Measurements from ENCODE around the gene STX12.
"Not testable (repeated sequence)": the region's sequence is repeated elsewhere in the genome, so short reads cannot be mapped to it uniquely, and the experiment has no call there.

STX12 gene

DNA sequence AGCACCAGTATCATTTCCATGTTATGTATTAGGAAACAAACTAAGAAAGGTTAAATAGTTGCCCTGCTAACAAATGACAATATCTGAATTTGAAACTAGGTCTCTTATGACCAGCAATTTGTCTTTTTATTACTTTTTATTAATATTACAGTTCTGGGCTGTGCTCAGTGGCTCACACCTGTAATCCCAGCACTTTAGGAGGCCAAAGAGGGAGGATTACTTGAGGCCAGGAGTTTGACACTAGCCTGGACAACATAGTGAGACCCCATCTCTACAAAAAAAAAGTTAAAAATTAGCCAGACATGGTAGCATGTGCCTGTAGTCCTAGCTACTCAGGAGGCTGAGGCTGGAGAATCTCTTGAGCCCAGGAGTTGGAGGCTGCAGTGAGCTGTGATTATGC lies 3.3 kb downstream of the STX12 start:
- not testable (repeated sequence) for DNase-seq

DNA sequence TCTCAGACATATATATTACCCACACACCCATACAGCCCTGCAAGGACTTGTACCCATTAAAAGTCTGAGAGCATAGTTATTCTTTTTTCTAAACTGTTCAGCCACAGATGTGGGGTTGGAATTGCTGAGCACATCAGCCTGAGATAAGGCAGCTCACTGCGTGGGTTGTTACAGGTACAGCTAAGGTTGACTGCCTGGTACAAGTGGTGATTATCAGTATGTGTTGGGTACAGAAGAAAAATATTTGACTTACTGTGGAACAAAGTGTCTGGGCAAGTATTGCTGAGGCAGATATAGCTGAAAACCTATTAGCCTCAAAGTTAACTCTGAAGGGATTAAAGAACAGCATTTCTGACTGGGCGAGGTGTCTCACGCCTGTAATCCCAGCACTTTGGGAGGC lies 5.0 kb downstream of the STX12 start:
- DNase-seq, result no peak

DNA sequence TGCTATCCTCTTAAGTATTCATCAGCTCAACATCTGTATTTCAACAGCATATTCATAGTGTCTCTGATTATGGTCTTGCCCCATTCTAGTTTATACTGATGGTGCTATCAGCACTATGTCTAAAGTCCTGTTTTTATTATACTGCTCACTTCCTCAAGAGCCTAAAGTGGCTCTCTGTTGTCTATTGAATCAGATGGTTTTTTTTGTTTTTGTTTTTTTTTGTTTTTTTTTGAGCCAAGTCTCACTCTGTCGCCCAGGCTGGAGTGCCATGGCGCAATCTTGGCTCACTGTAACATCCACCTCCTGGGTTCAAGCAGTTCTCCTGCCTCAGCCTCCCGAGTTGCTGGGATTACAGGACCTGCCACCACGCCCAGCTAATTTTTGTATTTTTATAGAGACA lies 6.1 kb downstream of the STX12 start:
- no peak for DNase-seq

DNA sequence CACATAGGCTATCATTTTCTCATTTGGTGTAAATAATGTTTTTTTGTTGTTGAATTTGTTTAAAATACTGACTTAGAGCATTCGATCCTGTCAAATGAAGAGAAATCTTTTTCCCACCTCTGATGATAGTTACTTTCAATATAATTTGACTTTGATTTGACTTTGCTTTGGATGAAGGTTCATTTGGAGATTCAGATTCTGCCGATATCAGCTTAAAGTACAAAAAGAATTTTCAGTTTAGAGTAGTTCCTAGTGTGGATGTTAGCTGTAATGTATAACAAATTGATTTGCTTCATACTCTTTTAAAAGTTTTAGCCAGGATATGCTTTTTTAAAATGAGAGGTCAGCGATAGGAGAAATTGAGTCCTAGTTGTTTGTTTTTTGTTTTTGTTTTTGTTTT lies 9.9 kb downstream of the STX12 start:
- DNase-seq, result no peak

DNA sequence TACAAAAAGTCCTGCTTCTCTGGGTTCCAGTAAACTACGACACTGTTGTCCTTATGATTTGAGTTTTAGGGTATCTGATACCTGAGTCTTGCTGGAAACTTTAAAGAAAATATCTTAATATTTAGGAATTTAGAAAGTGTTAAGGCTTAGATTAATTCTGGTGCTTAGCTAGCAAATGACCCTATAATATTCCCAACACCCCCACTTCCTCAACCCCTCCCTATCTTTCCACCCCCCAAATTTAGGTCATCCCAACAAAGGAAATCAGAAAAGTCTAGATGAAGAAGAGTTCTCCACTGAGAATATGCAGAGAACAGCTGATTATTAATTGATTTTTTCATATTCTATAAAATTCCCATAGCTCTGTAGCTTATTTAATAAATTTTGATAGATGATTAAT lies 11.7 kb downstream of the STX12 start:
- no peak for DNase-seq

DNA sequence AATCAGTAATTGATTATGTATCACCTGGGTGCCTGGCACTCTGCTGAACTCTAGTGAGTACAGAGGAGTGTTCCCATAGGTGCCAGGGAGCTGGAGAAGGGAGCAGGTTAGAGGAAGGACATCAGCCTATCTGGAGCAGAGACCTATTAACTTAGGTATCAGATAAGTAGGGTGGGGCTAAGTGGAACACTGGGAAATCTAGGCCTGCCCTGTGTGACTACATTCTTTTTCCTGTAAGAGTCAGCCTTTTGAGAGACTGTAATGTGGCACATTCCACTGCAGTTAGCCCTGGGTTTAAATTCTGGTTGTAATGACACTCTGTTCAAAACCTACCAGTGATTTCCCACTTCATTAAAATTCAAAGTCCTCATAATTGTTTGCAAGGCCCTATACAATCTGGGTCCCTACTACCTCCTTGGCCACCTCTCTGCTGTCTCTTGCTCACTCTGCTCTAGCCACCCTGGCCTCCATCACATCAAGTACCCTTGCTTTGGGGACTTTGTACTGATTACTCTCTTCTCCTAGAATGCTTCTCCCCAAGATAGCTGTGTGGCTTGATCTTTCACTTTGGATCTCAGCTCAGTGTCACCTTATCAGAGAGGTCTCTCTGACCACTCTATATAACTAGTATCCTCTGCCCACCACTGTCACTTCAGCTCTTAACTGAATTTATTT lies 12.9 kb downstream of the STX12 start:
- DNase-seq, result no peak

DNA sequence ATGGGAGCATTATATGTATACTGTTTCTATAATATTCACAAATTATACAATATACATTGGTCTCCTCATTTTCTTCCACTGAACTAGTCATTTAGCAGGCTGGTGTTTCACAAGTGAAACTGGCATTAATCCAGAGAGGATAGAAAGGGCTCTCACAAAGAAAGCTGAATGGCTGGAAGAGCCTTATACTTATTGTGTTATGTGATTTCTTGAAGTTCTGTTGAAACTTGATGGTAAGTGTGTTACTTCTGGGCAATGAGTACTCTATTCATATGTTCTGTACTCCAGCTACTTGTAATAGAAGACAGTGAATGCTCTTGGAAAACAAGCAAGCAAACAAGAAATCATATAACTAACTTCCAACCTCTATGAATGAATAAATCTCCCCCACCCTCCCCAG lies 14.9 kb downstream of the STX12 start:
- DNase-seq, result no peak

DNA sequence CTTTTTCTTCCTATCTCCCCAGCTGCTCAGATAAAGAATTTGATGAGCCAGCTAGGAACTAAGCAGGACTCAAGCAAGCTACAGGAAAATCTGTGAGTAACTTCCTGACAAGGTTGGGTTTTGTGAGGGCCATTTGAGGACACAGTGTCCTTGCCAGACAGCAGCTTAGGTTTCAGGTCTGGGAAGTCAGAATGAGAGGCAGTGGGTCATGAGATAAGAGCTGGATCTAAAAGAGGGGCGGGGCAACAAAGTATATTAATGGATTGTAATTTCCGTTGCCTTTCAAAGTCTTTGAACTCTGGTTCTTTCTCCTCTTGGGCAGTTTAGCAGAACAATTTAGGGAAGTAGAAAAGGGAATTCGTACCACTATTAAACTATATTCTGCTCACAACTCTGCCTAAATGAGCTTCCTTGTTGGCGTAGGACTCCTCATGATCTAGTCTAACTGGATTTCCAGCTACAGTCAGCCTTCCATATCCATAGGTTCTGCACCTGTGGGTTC lies 16.6 kb downstream of the STX12 start:
- no peak for DNase-seq

DNA sequence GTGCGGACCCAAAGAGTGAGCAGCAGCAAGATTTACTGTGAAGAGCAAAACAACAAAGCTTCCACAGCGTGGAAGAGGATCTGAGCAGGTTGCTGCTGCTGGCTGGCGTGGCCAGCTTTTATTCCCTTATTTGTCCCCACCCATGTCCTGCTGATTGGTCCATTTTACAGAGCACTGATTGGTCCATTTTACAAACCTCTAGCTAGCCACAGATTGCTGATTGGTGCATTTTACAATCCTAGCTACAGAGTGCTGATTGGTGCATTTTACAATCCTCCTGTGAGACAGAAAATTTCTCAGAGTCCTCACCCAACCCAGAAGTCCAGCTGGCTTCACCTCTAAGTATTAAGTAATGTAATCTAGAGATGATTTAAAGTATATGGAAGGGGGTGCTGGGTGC lies 17.3 kb downstream of the STX12 start:
- not testable (repeated sequence) for DNase-seq

DNA sequence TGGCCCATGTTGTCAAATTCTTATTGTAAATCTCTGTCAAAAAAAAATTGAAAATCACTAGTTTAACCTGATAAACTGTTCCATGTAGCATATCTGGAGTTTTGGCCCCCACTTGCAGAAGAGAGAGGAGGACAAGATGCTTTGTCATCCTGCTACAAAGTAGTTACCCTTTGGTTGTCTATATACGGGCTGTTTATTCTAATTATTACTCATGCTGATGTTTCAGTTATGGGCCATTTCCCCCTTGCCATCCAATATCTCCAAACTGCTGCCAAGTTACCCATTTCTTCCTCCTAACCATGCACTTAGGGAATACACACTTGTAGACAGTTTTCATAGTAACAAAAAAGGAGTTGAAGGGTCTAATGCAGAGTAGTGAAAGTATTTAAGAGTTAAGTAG lies 22.6 kb downstream of the STX12 start:
- peak; percentile 47 for DNase-seq

DNA sequence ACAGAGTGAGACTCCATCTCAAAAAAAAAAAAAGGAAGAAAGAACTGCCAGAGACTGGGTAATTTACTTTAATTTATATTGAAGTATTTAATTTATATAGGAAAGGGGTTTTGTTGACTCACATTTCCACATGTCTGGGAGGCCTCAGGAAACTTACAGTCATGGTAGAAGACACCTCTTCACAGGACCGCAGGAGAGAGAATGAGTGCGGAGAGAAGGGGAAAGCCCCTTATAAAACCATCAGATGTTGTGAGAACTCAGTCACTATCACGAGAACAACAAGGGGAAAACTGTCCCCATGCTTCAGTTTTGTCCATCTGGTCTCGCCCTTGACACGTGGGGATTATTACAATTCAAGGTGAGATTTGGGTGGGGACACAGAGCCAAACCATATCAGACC lies 31.8 kb downstream of the STX12 start:
- DNase-seq, result peak; percentile 16

DNA sequence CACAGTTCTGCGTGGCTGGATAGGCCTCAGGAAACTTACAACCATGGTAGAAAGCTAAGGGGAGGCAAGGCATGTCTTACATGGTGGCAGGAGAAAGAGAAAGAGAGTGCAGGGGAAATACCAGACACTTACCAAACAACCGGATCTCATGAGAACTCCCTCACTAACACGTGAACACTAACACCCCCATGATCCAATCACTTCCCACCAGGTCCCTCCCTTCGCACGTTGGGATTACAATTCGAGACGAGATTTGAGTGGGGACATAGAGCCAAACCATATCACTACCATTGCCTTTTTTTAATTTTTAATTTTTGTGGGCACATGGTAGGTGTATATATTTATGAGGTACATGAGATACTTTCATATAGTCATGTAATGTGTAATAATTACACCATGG lies 33.7 kb downstream of the STX12 start:
- DNase-seq, result no peak

DNA sequence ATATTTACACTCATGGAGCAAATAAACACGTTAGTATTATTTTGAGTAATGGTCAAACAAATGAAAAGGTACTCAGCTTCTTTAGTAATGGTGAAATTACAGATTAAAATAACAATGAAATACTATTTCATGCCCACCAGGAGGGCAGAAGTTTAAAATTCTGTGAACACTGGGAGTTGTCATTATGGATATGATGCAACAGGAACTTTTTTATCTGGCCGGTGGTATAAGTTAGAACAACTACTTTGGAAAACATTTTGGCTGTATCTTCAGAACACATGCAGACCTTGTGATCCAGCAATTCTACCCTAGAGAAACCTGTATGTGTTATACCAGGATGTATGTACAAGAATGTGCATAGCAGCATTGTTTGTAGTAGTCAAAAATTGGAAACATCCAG lies 34.4 kb downstream of the STX12 start:
- DNase-seq, result no peak

DNA sequence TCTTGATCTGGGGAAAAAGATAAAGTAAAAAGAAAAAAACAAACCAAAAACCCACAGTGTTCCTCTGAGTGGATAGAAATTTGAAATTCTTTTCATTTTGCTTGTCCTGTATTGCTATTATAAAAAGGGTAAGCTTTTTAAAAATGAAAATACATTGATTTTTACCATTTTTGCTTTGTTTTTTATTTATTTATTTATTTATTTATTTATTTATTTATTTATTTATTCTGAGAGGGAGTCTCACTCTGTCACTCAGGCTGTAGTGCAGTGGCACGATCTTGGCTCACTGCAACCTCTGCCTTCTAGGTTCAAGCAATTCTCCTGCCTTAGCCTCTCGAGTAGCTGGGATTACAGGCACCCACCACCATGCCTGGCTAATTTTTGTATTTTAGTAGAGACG lies 35.1 kb downstream of the STX12 start:
- DNase-seq, result not testable (repeated sequence)

DNA sequence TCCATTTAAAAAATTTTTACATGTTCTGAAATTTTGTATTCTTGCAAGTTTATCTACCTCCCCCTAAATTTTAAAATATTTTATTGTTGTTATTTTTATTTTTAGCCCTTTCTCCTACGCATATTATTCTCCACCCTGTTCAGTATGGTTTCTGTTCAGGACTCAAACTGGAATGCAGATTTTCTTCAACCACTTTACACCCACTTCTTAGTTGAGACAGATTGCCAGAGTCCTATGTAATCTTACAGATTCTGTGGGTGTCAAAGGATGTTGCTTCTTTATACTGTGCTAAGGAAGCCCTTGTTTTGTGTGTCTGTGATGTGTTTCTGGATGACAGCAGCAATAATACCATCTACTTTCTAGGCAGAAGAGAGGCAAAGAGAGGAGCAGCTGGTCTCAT lies 36.9 kb downstream of the STX12 start:
- no peak for DNase-seq

DNA sequence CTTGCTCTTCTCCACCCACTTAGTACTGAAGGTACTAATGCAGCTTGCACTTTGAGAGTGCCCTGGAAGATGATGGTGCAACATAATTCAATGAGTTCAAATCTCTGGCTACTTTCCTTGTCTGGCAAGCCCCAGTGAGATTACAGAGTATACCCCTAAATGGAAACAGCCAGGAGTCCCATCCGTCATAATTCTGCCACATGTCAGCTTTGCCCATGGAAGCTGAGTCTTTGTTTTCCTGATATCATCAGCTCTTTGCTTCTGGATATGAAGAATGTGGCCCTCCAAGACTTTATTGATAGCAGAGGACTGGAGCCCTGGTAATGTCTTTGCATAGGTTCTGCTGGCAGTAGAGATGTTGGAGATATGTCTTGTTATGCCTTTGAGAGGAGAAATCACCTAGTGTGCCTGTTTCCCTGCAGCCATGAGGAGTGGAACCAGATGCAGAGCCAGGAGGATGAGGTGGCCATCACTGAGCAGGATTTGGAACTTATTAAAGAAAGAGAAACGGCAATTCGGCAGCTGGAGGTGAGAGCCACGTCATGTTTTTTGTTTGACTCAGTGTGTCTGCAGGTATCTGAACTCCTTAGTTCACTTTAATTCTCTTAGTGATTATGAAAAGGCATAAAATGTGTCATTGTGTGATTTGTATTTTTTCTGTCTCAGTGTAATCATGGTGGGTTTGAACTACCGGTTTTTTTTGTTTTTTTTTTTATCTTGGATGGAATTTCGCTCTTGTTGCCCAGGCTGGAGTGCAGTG lies 38.9 kb downstream of the STX12 start:
- peak; percentile 42 for DNase-seq

DNA sequence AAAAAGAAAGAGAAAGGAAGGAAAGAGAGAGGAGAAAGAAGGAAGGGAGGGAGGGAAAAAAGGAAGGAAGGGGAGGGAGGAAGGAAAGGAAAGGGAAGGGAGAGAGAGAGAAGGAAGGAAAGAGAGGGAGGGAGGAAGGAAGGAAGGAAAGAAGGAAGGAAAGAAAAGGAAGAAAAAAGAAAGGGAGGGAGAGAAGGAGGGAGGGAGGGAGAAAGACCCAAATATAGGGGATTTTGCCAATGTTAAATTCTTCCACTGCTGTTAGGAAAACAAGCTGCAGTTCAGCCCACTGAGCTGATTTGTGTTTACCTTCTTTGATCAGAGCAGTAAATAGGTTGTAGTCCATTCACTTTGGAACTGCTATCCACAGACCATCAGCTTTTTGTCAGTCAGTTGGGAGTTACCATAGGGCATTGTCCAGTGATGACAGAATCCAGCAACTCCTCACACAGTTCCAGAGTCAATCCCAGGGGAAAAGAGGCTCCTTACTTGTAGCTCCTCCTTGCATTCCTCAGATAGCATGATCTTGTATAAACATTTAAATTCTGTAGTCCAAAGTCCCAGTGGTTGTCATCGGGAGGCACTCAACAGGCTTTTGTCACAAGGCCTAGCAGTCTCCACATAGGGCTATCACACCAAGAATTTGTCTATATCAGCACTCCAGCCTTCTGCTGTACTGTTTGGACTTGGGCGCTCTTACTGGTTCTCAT lies 44.1 kb downstream of the STX12 start:
- DNase-seq, result no peak

DNA sequence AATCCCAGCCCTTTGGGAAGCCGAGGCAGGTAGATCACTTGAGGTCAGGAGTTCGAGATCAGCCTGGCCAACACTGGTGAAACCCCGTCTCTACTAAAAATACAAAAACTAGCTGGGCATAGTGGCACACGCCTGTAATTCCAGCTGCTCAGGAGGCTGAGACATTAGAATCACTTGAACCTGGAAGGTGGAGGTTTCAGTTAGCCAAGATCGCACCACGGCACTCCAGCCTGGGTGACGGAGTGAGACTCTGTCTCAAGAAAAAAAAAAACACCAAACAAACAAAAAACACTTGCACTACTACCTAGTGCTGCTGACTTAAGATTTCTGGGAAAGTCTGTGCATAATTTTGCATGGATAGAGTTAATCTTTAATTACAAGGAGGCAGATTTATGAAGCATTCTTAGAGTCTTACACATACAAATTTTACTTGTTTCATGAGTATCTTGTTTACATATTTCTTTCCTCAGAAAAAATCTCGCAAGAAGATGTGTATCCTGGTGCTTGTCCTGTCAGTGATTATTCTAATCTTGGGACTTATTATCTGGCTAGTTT lies 48.8 kb downstream of the STX12 start:
- no peak for DNase-seq

DNA sequence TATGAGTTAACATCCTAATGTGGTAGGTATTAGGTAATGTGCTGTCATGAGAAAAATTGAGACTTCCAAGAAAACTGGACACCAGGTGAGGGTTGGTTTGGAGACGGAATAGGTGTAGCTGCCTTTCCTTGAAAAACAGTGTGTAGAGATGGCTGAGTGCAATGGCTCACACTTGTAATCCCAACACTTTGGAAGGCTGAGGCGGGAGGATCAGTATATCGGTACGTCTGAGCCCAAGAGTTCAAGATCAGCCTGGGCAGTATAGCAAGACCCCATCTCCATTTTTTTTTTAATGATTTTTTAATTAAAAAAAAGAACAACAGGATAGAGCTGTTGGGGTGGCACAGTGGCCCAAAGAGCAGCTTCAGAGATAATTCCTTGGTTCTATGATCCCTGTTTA lies 50.8 kb downstream of the STX12 start:
- no peak for DNase-seq

DNA sequence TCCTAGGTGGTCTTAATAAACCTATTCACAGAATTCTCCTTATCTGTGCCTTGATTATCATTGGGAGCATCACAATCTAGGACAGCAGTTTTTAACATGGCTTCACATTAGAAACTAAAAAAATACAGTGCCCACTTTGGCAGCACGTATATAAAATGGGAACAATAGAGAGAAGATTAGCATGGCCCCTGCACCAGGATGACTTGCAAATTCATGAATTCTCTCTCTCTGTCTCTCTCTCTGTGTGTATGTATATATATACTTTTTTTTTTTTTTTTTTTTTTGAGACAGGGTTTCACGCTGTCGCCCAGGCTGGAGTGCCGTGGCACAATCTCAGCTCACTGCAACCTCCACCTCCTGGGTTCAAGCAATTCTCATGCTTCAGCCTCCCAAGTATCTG lies 51.4 kb downstream of the STX12 start:
- DNase-seq, result no peak

DNA sequence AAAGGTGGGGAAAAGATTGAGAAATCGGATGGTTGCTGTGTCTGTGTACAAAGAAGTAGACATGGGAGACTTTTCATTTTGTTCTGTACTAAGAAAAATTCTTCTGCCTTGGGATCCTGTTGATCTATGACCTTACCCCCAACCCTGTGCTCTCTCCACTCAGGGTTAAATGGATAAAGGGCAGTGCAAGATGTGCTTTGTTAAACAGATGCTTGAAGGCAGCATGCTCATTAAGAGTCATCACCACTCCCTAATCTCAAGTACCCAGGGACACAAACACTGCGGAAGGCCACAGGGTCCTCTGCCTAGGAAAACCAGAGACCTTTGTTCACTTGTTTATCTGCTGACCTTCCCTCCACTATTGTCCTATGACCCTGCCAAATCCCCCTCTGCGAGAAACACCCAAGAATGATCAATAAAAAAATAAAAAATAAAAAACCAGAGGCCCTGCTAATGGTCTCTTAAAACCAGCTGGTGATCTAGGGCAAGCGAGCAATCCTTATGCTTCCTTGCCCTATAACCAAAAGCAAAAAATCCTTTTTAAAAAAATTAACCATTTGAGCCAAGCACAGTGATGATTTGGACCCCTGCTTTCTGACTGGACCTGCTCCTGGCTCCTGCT lies 56.4 kb downstream of the STX12 start:
- not testable (repeated sequence) for DNase-seq

DNA sequence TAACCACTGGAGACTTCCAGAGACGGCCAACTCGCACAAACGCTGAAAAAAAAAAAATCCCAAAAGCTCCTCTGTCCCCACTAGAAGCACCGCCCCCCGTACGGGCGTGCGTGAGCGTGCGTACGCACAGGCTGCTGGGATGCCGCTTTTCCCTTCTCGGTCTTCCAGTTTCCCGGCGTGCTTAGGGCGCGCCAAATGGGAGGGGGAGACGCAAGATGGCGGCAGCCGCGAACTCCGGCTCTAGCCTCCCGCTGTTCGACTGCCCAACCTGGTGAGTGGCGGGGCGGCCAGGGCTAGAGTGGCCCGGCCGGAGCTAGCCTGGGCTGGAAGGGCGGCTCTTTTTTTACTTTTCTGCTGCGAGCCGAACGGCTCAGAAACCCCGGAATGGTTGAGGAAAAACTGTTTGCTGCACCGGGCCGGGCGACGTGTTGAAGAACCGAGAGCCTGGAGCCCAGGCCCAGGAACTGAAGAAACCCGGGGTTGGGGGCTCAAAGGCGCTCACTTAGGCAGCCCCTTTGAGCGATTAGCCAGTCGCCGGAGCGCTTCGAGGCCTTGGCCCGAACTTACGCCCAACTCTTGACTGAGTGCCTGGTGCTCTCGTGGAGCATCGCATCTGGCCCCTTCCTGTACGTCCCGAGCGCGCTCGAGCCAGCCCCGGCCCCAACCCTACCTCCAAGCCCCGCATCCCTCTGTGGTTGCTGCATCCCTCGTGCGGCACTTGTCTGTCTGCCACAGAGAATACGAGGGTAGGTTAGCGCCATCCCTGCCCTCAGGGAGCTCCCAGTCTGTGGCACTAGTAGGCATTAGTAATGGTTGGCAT lies 57.8 kb downstream of the STX12 start, which contains the start of gene PPP1R8:
TSS of gene PPP1R8 (plus strand) at position 162 of the 820 bp plus-strand sequence. CDS start at position 216, 54 bp downstream.
- peak; percentile 96 for DNase-seq
